Measurements from ENCODE around the gene HDAC7.

Gene HDAC7

DNA sequence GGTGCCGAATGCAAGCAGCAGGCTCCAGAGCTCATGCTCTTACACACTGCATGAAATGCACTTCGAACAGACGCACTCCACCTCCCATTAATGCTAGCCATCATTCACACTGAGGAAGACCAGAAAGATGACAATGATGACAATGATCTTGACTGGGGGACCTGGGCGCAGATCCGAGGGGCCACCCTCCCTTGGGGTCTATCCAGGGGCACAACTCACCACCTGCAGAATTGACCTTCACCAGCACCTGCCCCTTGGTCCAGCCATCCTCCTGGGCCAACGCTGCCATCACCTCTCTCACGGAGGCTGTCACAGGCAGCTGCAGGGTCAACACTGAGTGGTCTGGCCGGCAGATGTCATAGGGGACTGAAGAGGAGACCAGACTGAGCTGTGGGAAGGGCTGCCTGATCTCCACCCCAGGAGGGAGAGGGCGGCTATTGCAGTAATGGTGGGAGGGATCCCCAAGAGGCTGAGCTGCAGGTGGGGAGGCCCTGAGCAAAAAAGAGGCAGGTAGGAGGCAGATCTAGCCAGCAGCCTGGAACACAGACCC lies 76.3 kb downstream of the HDAC7 start:
- DNase-seq = no peak

DNA sequence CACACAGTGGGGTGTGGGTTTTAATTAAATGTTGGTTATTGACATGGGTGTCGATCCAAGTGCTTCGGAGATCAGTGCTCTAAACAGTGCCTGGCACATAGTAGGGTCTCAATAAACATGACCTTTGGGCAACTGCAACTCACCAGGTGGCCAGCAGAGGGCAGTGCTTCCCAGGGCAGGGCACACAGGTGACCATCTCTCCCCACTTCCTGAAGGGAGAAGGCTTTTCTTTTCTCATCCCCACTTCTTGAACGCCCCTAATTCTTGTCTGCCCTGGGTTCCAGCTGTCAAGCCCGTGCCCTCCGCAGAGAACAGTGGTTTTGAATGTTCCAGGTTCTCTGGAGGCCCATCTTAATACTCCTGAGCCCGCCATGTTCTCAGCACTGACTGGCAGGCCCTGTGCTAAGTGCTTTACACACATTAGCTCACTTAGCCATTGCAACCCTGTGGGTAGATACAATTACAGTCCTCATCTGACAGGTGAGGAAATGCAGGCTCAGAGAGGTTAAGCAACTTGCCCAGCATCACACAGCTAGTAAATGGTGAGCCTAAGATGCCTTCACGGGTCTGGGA lies 77.4 kb downstream of the HDAC7 start:
- peak; percentile 66 for DNase-seq

DNA sequence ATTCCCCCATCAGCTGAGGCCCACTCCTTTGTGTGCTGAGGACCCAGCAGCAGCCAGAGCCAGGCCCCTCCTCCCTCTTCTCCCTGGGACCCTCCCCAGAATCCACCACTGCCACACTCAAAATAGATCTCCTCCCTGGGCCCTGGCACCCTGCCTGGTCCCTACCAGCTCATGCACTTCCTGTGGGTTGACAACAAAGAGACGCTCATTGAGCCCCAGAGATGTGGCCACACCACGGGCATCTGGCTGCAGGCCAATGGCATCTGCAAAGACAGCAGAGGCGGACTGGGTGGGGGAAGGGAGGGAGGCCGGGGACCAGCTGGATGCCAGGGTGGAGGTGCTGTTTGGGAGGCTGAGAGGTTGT lies 78.4 kb downstream of the HDAC7 start:
- DNase-seq = peak; percentile 17

- DNase-seq = no peak
Measured at GRCh38 chr12:47740606-47741339, 78.9 kb downstream of the HDAC7 start.

GRCh38 chr12:47739979-47740378 lies 79.7 kb downstream of the HDAC7 start:
- no peak for DNase-seq

DNA sequence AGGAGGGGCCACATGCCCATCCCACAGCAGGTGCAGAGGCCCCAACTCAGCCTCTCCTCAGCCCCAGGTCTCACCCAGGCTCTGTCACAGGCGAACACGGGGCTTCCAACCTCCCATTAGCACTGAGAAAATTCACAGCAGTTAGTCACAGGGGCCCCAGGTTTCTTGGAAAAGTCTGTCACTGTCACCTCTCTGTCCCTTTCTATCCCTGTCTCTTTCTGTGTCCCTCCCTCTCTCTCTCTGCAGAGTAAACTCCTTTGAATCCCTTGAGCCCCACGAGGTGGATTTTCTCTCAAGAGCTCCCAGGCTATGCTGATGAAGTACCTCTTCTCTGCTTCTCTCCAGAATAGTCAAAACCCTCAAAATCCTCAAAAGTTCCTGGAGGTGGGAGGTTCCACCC lies 80.4 kb downstream of the HDAC7 start:
- no peak for DNase-seq

DNA sequence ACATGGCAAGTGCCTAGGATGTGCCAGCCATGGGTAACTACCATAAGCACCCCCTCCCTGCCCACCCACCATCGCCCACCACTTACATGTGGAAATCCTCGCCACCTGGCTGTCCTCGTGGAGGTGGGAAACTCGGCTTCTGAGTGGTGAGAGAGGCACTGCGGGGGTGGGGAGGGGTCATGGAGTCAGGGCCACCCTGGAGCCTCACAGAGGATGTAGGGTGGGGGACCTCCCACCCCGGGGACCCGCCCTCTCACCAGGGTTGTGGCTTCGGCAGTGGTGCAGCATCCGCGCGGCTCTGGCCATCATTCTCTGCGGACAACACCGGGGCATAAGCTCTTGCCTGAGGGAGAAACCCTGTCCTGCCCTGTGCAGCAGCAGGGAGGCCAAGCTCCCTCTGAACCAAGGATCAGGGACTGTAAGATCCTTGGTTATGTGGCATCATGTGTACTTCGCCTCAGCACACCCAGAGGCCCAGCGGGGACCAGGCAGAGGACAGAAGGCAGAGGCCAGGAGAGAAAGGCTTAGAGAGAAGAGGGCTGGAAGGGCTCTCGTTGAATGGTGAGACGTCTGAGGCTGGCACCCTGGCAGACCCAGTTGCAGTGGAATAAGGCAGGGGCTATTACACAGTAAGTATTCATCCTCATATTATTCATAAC lies 81.6 kb downstream of the HDAC7 start:
- DNase-seq = no peak

DNA sequence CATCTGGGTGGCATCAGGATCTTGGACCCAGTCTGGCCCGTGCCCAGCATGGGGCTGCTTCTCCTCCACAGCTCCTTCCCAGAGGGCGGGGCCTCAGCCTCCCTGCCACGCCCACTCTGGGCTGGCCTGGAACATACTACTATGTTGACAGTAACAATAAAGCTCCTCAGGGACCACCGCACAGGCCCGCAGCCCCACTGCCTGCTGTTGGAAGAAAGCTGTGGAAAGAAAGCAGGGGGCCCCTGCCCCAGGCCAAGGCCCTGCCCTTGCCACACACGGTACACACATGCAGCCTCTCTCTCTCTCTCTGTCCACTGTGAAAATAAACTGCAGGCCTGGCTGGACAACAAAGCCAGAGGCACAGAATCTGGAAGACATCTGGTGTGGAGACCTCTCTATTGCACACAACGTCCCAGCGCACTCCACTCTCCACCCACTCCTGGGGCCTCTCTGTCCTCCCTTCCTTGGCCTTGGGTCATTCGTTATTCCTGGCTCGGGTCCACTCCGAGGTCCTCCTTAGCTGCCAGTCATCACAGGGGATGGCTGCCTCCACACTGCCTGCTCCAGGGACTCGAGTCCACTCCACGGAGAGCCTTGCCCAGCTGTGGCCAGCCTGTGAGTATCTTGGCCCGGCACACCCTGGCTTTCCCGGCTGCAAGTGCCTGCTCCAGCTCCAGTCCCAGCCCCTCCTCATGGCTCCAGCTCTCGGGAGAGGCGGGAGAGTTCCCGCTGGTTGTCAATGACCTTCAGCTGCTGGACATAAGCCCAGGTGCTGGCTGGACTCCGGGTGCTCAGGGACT lies 82.6 kb downstream of the HDAC7 start:
- DNase-seq = no peak

DNA sequence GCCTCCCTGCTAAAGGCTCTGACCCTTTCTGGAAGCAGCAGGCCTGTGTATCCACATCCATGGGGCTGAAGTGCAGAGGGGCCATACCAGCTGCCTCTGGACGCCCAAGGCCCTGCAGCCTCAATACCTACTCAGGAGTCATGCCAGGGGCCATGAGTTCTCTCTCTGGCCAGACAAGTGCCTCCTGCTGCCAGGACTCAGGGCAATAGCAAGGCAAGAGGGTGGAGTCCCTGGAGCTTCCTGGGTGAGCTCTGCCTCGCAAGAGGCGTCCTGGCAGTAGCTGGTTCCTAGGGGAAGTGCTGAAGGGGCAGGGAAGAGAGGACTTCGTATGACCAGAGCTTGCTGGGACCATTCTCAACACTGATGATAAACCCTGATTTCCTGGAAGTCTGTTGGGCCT lies 83.5 kb downstream of the HDAC7 start:
- no peak for DNase-seq

DNA sequence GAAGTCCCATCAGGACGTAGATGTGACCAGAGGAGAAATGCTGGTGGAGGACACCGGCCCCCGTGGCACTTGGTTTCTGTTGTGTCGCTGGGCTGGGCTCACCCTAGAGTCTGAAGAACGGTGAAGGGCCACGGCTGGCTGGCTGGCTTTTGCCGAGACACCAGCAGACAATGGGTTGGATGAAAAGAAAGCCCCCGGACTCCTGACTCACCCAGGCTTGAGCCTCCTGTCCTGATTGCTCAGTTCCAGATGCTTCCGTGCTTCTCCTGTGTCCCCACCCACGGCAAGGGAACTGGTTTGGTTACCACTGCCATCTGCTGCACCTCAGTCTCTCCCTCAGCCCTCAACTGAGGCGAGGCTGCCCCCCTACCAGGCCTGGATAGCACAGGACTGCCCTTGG lies 84.1 kb downstream of the HDAC7 start:
- no peak for DNase-seq

GRCh38 chr12:47734725-47735480 lies 84.8 kb downstream of the HDAC7 start:
- no peak for DNase-seq

GRCh38 chr12:47733142-47733541 lies 86.6 kb downstream of the HDAC7 start:
- DNase-seq = no peak

Data from OCI-M1 (cell line).